ENCODE results near the gene BMX.

DNA sequence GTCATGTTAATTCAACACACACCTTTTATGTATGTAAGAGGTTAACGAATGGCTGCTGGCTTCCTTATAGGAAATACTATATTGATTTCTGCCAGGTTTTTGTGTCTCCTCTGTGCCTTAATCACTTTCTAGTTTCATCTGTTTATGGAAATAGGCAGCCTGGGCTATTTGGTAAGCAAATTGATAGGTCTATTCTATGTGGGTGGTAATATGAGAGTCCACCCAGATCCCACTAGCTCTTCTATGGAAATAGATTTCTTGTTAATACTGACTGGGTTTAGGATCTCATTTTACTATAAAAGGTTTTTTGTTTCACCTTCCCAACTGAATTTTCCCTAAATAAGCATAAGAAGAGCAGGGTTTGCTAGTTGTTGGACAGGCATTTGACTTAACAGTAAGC lies 4.1 kb downstream of the BMX start:
- TF ChIP-seq, protein P1, sequence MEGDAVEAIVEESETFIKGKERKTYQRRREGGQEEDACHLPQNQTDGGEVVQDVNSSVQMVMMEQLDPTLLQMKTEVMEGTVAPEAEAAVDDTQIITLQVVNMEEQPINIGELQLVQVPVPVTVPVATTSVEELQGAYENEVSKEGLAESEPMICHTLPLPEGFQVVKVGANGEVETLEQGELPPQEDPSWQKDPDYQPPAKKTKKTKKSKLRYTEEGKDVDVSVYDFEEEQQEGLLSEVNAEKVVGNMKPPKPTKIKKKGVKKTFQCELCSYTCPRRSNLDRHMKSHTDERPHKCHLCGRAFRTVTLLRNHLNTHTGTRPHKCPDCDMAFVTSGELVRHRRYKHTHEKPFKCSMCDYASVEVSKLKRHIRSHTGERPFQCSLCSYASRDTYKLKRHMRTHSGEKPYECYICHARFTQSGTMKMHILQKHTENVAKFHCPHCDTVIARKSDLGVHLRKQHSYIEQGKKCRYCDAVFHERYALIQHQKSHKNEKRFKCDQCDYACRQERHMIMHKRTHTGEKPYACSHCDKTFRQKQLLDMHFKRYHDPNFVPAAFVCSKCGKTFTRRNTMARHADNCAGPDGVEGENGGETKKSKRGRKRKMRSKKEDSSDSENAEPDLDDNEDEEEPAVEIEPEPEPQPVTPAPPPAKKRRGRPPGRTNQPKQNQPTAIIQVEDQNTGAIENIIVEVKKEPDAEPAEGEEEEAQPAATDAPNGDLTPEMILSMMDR (IDR thresholded peaks at IDR 0.05) = no peak
- TF ChIP-seq POLR2AphosphoS5 (IDR thresholded peaks at IDR 0.05; ENCODE audit: insufficient read depth in 1 of 2, low read depth in 1 of 2) = no peak

All from vagina (tissue), 2 donors.